ENCODE data around the gene ERC2.

The ERC2 gene

GRCh38 chr3:56428667-56429066 is 39.6 kb downstream of the ERC2 start:
- DNase-seq (ENCODE audit: insufficient read length, low spot score), result no peak
- no peak for FAIRE-seq

- DNase-seq (ENCODE audit: insufficient read length, low spot score) (no peak), FAIRE-seq (no peak)
Measured at GRCh38 chr3:56424885-56425284, 43.4 kb downstream of the ERC2 start.

- no peak for DNase-seq (ENCODE audit: insufficient read length, low spot score)
- no peak for FAIRE-seq
Measured at GRCh38 chr3:56424336-56424735, 43.9 kb downstream of the ERC2 start.

- DNase-seq (ENCODE audit: insufficient read length, low spot score), result no peak
- no peak for FAIRE-seq
Measured at GRCh38 chr3:56423661-56424099, 44.6 kb downstream of the ERC2 start.

- DNase-seq (ENCODE audit: insufficient read length, low spot score), result no peak
- no peak for FAIRE-seq
Measured at GRCh38 chr3:56422316-56422715, 46.0 kb downstream of the ERC2 start.

DNA sequence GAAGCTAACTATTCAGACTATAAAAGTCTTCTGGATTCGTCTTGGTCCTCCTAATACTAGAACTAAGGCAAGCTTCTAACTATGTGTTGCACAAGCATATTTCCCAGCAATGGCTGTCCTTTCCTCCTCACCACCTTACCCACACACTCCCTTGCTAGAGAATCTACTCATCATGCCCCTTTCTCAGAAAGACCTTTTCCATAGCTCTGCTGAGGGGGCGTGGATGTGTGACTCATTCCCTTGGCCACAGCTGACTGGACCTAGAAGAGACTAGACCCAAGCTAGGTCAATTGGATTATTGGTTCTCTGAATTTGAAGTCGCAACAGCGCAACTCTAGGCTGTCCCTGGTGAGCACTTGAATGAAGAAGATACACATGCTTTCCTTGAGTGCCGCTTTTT is 47.1 kb downstream of the ERC2 start:
- no peak for FAIRE-seq
- no peak for DNase-seq (ENCODE audit: insufficient read length, low spot score)

- FAIRE-seq (no peak), DNase-seq (ENCODE audit: insufficient read length, low spot score) (no peak)
Measured at GRCh38 chr3:56415652-56416051, 52.6 kb downstream of the ERC2 start.

GRCh38 chr3:56413911-56414310 is 54.4 kb downstream of the ERC2 start:
- FAIRE-seq (no peak), DNase-seq (ENCODE audit: insufficient read length, low spot score) (no peak)

- FAIRE-seq, result no peak
- DNase-seq (ENCODE audit: insufficient read length, low spot score), result no peak
Measured at GRCh38 chr3:56411166-56411565, 57.1 kb downstream of the ERC2 start.

DNA sequence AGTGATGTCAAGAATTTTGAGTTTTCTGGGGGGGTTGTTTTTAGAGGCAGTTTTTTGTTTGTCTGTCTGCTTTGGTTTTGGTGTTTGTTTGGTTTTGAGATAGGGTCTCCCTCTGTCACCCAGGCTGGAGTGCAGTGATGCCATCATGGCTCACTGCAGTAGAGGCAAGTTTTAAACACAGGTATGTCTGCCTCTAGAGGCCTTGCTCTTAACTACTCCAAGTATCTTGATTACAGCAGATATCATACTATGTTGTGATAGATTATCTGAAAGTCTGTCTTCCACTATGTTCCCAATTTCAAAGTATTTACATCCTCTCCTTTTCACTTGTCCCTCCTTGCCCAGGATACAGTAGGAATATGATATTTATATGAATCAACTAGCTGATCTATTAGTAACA is 57.7 kb downstream of the ERC2 start:
- FAIRE-seq (no peak), DNase-seq (ENCODE audit: insufficient read length, low spot score) (no peak)

- no peak for FAIRE-seq
- DNase-seq (ENCODE audit: insufficient read length, low spot score), result no peak
Measured at GRCh38 chr3:56409790-56410189, 58.5 kb downstream of the ERC2 start.

DNA sequence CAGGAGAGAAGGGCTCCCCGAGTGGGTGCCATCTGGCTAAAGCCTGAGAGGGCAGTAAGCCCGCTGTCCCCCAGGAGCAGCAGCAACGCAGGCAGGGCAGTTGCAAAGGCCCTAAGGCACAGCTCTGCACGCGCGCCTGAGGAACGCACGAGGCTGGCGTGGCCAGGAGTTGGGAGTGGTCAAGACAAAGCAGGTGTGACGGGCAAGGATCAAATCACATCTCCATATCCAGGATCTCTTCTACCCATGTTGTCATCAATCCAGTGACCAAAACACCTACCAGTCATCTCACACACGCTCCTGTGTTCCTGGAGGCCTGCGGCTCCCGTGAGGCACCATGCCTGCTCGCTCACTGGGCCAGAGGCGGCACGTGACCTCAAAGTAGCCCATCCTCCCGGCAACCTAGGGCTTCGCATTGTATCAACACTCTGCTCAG is 59.5 kb downstream of the ERC2 start:
- FAIRE-seq, result no peak

GRCh38 chr3:56406826-56407515 is 61.3 kb downstream of the ERC2 start:
- FAIRE-seq (no peak), DNase-seq (ENCODE audit: insufficient read length, low spot score) (no peak)

More for the DNA sequence above, 59.5 kb downstream of the ERC2 start:
- DNase-seq (ENCODE audit: insufficient read length, low spot score), result no peak

DNA sequence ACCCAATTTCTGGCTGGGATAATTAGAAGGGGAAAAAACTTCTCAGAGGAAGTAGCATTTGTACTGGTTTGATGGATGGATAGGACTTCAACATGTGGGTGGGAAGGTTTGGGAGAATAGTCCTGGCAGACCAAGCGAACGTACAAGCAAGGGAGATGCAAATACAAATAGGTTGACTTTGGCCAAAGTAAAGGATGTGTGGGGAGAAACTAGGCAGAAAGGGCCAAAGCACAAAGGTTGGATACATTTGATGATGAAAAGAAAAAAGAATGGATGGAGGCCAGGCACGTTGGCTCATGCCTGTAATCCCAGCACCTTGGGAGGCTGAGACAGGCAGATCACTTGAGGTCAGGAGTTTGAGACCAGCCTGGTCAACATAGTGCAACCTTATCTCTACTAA is 63.4 kb downstream of the ERC2 start:
- no peak for FAIRE-seq
- DNase-seq (ENCODE audit: insufficient read length, low spot score), result no peak

GRCh38 chr3:56398659-56399058 is 69.6 kb downstream of the ERC2 start:
- no peak for FAIRE-seq
- DNase-seq (ENCODE audit: insufficient read length, low spot score), result no peak

- FAIRE-seq, result no peak
Measured at GRCh38 chr3:56397798-56398197, 70.5 kb downstream of the ERC2 start.

GRCh38 chr3:56389183-56389830 is 79.0 kb downstream of the ERC2 start:
- no peak for DNase-seq (ENCODE audit: insufficient read length, low spot score)
- no peak for FAIRE-seq

More at GRCh38 chr3:56397798-56398197, 70.5 kb downstream of the ERC2 start:
- DNase-seq (ENCODE audit: insufficient read length, low spot score), result no peak

GRCh38 chr3:56383092-56383491 is 85.2 kb downstream of the ERC2 start:
- DNase-seq (ENCODE audit: insufficient read length, low spot score), result no peak
- FAIRE-seq, result no peak

DNA sequence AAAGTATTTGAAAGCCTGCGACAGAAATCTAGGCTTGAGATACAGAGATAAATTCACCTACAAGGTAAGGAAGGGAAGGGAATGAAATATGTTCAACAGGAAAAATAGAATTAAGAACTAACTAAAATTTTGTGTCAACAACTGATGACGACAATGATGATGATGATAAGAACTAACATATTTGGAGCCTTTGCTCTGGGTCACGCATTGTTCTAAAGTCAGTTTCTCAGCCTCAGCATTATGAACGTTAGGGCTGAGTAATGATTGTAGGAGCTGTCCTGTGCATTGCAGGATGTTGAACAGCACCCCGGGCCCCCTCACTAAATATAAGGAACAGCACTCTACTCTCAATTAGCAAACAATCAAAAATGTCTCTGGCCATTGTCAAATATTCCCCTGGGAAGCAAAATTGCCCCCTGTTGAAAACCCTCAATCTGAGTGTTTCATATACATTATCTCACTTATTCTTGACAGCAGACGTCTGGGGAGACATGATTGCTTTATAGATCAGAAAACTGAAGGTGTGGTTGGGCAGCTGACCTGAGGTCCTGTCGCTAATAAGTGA is 88.5 kb downstream of the ERC2 start:
- DNase-seq (ENCODE audit: insufficient read length, low spot score), result no peak
- no peak for FAIRE-seq

- no peak for FAIRE-seq
- DNase-seq (ENCODE audit: insufficient read length, low spot score), result no peak
Measured at GRCh38 chr3:56375654-56376053, 92.6 kb downstream of the ERC2 start.

- DNase-seq (ENCODE audit: insufficient read length, low spot score) (no peak), FAIRE-seq (no peak)
Measured at GRCh38 chr3:56373386-56373785, 94.9 kb downstream of the ERC2 start.
